Measurements from ENCODE around the gene EBNA1BP2. TPM values are rescaled to one million over a fixed set of nuclear protein-coding genes. Genes with fewer than 3 reads are reported as not detected.
A peak's percentile ranks its signal among the peaks of the same experiment; 100 is the strongest.
"Not testable (repeated sequence)": the region's sequence is repeated elsewhere in the genome, so short reads cannot be mapped to it uniquely, and the experiment has no call there.

EBNA1BP2 gene
- 119 and 125 TPM in 2 replicates for total RNA-seq (2012; rRNA removed)

- peaks cover 28% of the 10 kb centered on the region for H3K36me3 ChIP-seq (ENCODE audit: insufficient read depth, low read length)
- peaks cover 13% of the 10 kb centered on the region for H3K4me1 ChIP-seq (ENCODE audit: control insufficient read depth, insufficient read depth, low read length)
- peak within 1 kb of the TSS; percentile 84 for H3K4me3 ChIP-seq (ENCODE audit: low read length)
- H3K27me3 ChIP-seq (ENCODE audit: control insufficient read depth, insufficient read depth, low read length): peaks cover 11% of the 10 kb centered on the region
- peak within 1 kb of the TSS; percentile 87 for H3K9ac ChIP-seq (ENCODE audit: low read depth, low read length)
- no peaks in the 10 kb centered on the region for H3K9me3 ChIP-seq (replicated peaks; ENCODE audit: low read length)
- peak within 1 kb of the TSS; percentile 94 for H3K4me2 ChIP-seq (ENCODE audit: low read length)
Measured at GRCh38 chr1:43171876-43172526, at the start of gene EBNA1BP2, which contains the start of gene CFAP57. Gene EBNA1BP2, minus strand, starts transcription at chr1:43172290. Its CDS starts 172 bp downstream, at chr1:43172118. Gene CFAP57, plus strand, starts transcription at chr1:43172330. Its CDS starts 424 bp downstream, at chr1:43172754.

GRCh38 chr1:43221797-43222196 is 49.7 kb upstream of the EBNA1BP2 start:
- no peak overlapping the region for H3K4me2 ChIP-seq (ENCODE audit: low read length)
- no peaks in the 10 kb centered on the region for H3K4me1 ChIP-seq (ENCODE audit: control insufficient read depth, insufficient read depth, low read length)
- H3K4me3 ChIP-seq (ENCODE audit: low read length): no peak overlapping the region
- no peak overlapping the region for H3K9ac ChIP-seq (ENCODE audit: low read depth, low read length)
- H3K27me3 ChIP-seq (ENCODE audit: control insufficient read depth, insufficient read depth, low read length): no peaks in the 10 kb centered on the region
- no peaks in the 10 kb centered on the region for H3K9me3 ChIP-seq (replicated peaks; ENCODE audit: low read length)
- no peaks in the 10 kb centered on the region for H3K36me3 ChIP-seq (ENCODE audit: insufficient read depth, low read length)

- H3K9ac ChIP-seq (ENCODE audit: low read depth, low read length): no peak overlapping the region
- no peak overlapping the region for H3K4me2 ChIP-seq (ENCODE audit: low read length)
- H3K9me3 ChIP-seq (replicated peaks; ENCODE audit: low read length): no peaks in the 10 kb centered on the region
- H3K36me3 ChIP-seq (ENCODE audit: insufficient read depth, low read length): no peaks in the 10 kb centered on the region
- no peaks in the 10 kb centered on the region for H3K4me1 ChIP-seq (ENCODE audit: control insufficient read depth, insufficient read depth, low read length)
- no peak overlapping the region for H3K4me3 ChIP-seq (ENCODE audit: low read length)
- no peaks in the 10 kb centered on the region for H3K27me3 ChIP-seq (ENCODE audit: control insufficient read depth, insufficient read depth, low read length)
Measured at GRCh38 chr1:43220905-43221778, 49.1 kb upstream of the EBNA1BP2 start.

- Histone ChIP-seq H3K4me3 (ENCODE audit: low read length) (no peak overlapping the region), H3K4me2 (ENCODE audit: low read length) (no peak overlapping the region), H3K9me3 (replicated peaks; ENCODE audit: low read length) (no peaks in the 10 kb centered on the region)
Measured at GRCh38 chr1:43217747-43218146, 45.7 kb upstream of the EBNA1BP2 start.

GRCh38 chr1:43214501-43215444 is 42.7 kb upstream of the EBNA1BP2 start:
- no peak overlapping the region for H3K4me2 ChIP-seq (ENCODE audit: low read length)
- no peak overlapping the region for H3K9ac ChIP-seq (ENCODE audit: low read depth, low read length)
- H3K36me3 ChIP-seq (ENCODE audit: insufficient read depth, low read length): no peaks in the 10 kb centered on the region
- no peaks in the 10 kb centered on the region for H3K4me1 ChIP-seq (ENCODE audit: control insufficient read depth, insufficient read depth, low read length)
- no peak overlapping the region for H3K4me3 ChIP-seq (ENCODE audit: low read length)
- no peaks in the 10 kb centered on the region for H3K9me3 ChIP-seq (replicated peaks; ENCODE audit: low read length)
- H3K27me3 ChIP-seq (ENCODE audit: control insufficient read depth, insufficient read depth, low read length): no peaks in the 10 kb centered on the region

More at GRCh38 chr1:43217747-43218146, 45.7 kb upstream of the EBNA1BP2 start:
- Histone ChIP-seq H3K9ac (ENCODE audit: low read depth, low read length) (no peak overlapping the region), H3K4me1 (ENCODE audit: control insufficient read depth, insufficient read depth, low read length) (no peaks in the 10 kb centered on the region), H3K36me3 (ENCODE audit: insufficient read depth, low read length) (no peaks in the 10 kb centered on the region), H3K27me3 (ENCODE audit: control insufficient read depth, insufficient read depth, low read length) (no peaks in the 10 kb centered on the region)

- H3K27me3 ChIP-seq (ENCODE audit: control insufficient read depth, insufficient read depth, low read length); H3K4me3 ChIP-seq (ENCODE audit: low read length); H3K9me3 ChIP-seq (replicated peaks; ENCODE audit: low read length); H3K9ac ChIP-seq (ENCODE audit: low read depth, low read length); H3K36me3 ChIP-seq (ENCODE audit: insufficient read depth, low read length); H3K4me2 ChIP-seq (ENCODE audit: low read length): not testable (repeated sequence)
- H3K4me1 ChIP-seq (ENCODE audit: control insufficient read depth, insufficient read depth, low read length): peaks cover 28% of the 10 kb centered on the region
Measured at GRCh38 chr1:43208277-43208676, 36.2 kb upstream of the EBNA1BP2 start.

- H3K9ac ChIP-seq (ENCODE audit: low read depth, low read length): peak overlapping the region; percentile 63
Measured at GRCh38 chr1:43207229-43207853, 35.3 kb upstream of the EBNA1BP2 start.

GRCh38 chr1:43206600-43207228 is 34.6 kb upstream of the EBNA1BP2 start:
- H3K4me2 ChIP-seq (ENCODE audit: low read length): peak overlapping the region; percentile 81
- H3K9me3 ChIP-seq (replicated peaks; ENCODE audit: low read length): no peaks in the 10 kb centered on the region
- peak overlapping the region; percentile 64 for H3K9ac ChIP-seq (ENCODE audit: low read depth, low read length)
- H3K27me3 ChIP-seq (ENCODE audit: control insufficient read depth, insufficient read depth, low read length): no peaks in the 10 kb centered on the region
- no peaks in the 10 kb centered on the region for H3K36me3 ChIP-seq (ENCODE audit: insufficient read depth, low read length)
- peaks cover 28% of the 10 kb centered on the region for H3K4me1 ChIP-seq (ENCODE audit: control insufficient read depth, insufficient read depth, low read length)
- peak overlapping the region; percentile 55 for H3K4me3 ChIP-seq (ENCODE audit: low read length)

More at GRCh38 chr1:43207229-43207853, 35.3 kb upstream of the EBNA1BP2 start:
- Histone ChIP-seq H3K4me1 (ENCODE audit: control insufficient read depth, insufficient read depth, low read length) (peaks cover 28% of the 10 kb centered on the region), H3K4me2 (ENCODE audit: low read length) (peak overlapping the region; percentile 81), H3K4me3 (ENCODE audit: low read length) (peak overlapping the region; percentile 37), H3K9me3 (replicated peaks; ENCODE audit: low read length) (no peaks in the 10 kb centered on the region), H3K36me3 (ENCODE audit: insufficient read depth, low read length) (no peaks in the 10 kb centered on the region), H3K27me3 (ENCODE audit: control insufficient read depth, insufficient read depth, low read length) (no peaks in the 10 kb centered on the region)

GRCh38 chr1:43205671-43206070 is 33.6 kb upstream of the EBNA1BP2 start:
- H3K36me3 ChIP-seq (ENCODE audit: insufficient read depth, low read length): no peaks in the 10 kb centered on the region
- H3K27me3 ChIP-seq (ENCODE audit: control insufficient read depth, insufficient read depth, low read length): no peaks in the 10 kb centered on the region
- no peak overlapping the region for H3K4me3 ChIP-seq (ENCODE audit: low read length)
- H3K9ac ChIP-seq (ENCODE audit: low read depth, low read length): peak overlapping the region; percentile 64
- H3K4me2 ChIP-seq (ENCODE audit: low read length): peak overlapping the region; percentile 81
- no peaks in the 10 kb centered on the region for H3K9me3 ChIP-seq (replicated peaks; ENCODE audit: low read length)
- H3K4me1 ChIP-seq (ENCODE audit: control insufficient read depth, insufficient read depth, low read length): peaks cover 28% of the 10 kb centered on the region

GRCh38 chr1:43204394-43204793 is 32.3 kb upstream of the EBNA1BP2 start:
- Histone ChIP-seq H3K27me3 (ENCODE audit: control insufficient read depth, insufficient read depth, low read length) (no peaks in the 10 kb centered on the region), H3K9ac (ENCODE audit: low read depth, low read length) (no peak overlapping the region), H3K4me3 (ENCODE audit: low read length) (no peak overlapping the region), H3K4me2 (ENCODE audit: low read length) (no peak overlapping the region), H3K9me3 (replicated peaks; ENCODE audit: low read length) (no peaks in the 10 kb centered on the region), H3K36me3 (ENCODE audit: insufficient read depth, low read length) (no peaks in the 10 kb centered on the region), H3K4me1 (ENCODE audit: control insufficient read depth, insufficient read depth, low read length) (peaks cover 28% of the 10 kb centered on the region)

Measured in skeletal muscle satellite cell (primary cell).